Endothelial cell of umbilical vein (primary cell): Measurements from ENCODE around the gene PKNOX2.

Experiments
- CTCF ChIP-seq, 2 donors: IDR thresholded peaks; 1 replicate in 1 of 2; 2 replicates in 1 of 2; pipeline ENCODE4 v1.5.1; 2011; ENCODE audit warnings: low read length in 2 of 2, mild to moderate bottlenecking in 2 of 2, moderate library complexity in 2 of 2, control low read depth in 1 of 2, inconsistent platforms in 1 of 2, low read depth in 1 of 2; ENCODE audit not compliant: insufficient read depth in 1 of 2; ENCODE audit errors: extremely low read depth in 1 of 2
- MAX ChIP-seq: IDR thresholded peaks from 2 replicates; pipeline ENCODE4 v1.6.1; 2011; ENCODE audit not compliant: insufficient read depth, insufficient read length

GRCh38 chr11:125247431-125247830, 82.9 kb downstream of the PKNOX2 start:
- no peak for TF ChIP-seq CTCF (IDR thresholded peaks at IDR 0.05; ENCODE audit: extremely low read depth in 1 of 2, insufficient read depth in 1 of 2, low read depth in 1 of 2, low read length in 2 of 2)
- TF ChIP-seq MAX, result no peak
